HG03097 (cell line): ENCODE data around the gene TECR.

Experiments
- ATAC-seq: cut with Tn5 transposase; IDR thresholded peaks from one replicate; pipeline ENCODE4 v1.9.1; 2021; ENCODE audit not compliant: unreplicated experiment, low FRiP score

The TECR gene

DNA sequence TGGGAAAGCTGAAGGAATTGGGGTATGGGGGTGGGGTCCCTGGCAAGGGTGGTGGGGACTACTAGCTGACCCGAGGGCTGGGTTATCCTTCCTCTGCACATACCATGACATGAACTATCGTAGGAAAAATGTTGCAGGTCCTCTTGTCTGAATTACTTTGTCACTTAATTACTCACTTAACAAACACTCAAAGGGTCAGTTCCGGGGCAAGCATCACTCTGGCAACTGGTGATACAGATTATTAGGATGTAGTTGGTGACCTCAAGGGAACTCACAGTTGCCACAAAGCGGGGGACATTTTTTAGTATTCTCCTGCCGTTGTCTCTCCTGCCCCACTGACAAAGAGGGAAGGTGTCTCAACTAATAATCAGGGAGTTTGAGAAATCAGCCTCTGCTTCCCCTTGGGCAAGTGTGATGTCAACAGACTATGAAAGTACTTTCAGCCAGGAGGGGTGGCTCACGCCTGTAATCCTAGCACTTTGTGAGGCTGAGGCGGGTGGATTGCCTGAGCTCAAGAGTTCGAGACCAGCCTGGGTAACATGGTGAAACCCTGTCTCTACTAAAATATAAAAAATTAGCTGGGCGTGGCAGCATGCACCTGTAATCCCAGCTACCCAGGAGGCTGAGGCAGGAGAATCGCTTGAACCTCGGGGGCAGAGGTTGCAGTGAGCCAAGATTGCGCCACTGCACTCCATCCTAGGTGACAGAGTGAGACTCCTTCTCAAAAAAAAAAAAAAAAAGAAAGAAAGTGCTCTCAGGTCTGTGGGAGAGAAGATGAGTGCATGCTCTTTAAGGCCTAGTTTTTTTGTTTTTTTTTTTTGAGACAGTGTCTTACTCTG is 21.5 kb upstream of the TECR start:
- ATAC-seq, result no peak

DNA sequence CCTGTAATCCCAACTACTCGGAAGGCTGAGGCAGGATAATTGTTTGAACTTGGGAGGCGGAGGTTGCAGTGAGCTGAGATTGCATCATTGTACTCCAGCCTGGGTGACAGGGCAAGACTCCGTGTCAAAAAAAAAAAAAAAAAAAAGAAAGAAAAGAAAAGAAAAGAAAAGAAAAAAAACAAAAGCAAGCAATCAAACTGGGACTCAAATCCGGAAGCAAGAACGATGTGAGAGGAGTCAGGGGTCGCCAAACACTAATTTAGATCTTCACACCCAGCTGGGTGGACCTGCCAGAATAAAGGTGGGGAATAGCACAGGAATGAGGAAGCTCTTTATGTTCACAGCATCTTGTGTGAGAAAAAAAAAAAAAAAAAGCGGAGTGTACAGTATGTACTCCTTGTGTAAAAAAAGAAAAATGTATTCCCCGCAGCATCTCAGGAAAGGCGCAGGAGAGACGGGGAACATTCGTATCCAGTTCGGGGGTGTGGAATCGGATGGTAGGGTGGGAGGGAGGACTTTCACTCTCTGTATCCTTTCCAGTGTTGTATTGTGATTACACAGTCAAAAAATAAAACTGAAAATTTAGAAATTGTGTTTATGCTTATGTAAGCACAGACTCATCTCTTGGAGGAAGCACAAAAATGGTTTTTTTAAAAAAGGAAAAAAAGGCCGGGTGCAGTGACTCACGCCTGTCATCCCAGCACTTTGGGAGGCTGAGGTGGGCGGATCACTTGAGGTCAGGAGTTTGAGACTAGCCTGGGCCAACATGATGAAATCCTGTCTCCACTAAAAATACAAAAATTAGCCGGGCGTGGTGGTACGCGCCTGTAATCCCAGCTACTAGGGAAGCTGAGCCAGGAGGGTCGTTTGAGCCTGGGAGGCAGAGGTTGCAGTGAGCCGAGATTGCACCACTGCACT is 18.8 kb upstream of the TECR start:
- no peak for ATAC-seq

DNA sequence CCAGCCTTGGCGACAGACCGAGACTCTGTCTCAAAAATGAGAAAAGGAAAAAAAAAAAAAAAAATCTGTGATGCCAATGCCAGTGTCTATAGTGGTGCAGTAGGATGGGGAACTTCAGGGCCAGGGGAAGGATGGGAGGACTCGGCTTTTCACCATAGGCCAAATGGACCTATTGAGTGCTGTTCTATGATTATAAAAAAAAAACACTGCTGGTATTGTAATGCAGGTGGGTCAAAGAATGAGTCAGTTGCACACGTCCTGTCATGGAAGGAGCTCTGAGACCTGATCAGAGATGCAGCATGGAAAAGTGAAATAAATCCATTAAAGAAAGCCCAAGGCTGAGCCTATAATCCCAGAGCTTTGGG is 18.2 kb upstream of the TECR start:
- ATAC-seq, result no peak

DNA sequence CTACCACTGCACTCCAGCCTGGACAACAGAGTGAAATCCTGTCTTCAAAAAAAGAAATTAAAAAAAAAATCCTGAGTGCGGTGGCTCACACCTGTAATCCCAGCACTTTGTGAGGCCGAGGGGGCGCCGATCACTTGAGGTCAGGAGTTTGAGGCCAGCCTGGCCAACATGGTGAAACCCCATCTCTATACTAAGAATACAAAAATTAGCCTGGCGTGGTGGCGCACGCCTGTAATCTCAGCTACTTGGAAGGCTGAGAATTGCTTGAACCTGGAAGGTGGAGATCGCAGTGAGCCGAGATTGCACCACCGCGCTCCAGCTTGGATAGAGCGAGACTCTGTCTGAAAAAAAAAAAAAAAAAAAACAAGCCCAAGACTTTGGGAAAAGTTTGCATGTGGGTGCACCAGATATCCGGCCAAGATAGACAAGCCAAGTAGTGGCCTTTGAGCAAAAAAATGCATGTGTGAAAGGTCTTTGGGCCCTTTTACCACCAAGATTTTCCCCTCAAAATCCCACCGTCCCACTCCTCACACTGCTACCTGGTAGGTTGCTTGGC is 16.9 kb upstream of the TECR start:
- ATAC-seq, result no peak

DNA sequence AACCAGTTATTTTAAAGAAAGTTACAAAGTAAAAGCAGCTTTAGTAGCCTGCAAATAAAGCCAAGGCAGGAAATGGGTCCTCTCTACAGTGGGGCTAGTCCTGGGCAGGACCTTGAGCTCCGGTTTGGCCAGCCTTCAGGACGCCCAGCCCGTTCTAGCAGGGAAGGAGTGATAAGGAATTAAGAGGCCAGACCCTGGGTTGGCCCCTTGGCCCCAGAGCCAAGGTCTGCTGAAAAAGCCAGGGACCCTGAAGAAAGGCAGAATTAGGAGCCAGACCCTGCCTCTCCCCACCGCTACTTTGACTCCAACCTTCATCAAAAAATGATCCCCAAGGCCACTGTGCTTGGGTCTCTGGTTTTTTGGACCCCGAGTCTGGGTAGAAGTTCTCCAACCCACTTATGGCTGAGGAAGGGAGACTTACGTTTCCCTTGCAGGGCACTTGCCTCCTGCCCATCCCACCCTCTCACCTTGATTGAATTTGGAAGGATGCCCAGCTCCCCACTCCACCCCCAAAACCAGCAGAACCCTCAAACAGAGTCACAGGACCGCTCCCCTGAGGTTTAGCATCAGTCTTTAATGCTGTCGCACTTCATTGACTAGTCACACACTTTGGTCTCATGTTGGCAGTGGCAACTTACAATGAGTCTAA is 15.1 kb upstream of the TECR start:
- ATAC-seq, result no peak

DNA sequence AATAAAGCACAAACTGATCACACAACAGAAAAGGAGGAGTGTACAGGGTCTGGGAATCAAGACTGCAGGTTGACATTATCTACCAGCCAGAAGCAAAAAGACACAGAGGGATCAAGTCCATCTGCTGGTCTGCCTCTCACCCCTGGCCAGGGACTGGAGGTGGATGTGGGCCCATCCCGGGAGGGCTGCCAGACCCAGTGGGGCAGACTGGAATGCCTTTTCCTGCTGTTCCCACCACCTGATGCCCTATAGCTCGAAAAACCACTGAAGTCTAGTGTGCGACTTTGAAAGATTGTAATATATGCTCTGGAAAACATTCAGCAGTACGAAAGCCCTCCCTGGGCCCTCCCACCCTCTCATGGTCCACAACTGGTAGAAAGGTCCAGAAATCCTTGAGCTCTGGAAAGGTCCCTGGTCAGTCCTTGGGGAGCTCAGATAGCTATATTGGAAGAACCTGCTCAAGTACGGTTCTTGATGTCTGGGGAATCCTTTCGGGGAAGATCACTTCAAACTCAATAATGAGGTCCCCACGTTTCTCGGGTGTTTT is 13.8 kb upstream of the TECR start:
- no peak for ATAC-seq

DNA sequence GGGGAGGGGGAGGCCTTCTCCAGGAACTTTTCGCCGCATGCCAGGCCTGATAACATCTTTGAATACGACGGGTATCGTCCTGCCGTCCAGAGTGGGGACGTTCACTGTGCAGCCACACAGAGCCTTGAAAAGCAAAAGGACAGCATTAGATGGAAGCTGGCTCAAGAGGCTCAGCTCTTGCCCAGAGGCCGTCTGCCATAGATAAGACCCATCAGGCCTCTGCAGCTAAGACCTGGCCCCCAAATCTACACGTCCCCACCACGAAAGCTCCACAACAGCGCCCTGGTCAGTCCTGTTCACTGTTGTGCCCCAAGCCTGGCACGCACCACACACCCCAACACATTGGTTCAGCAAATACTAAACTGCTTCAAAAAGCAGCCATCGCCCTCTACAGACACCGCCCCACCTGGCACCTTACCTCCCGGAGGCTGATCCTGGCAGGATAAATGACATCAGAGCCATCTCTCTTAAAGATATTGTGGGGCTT is 13.3 kb upstream of the TECR start:
- ATAC-seq, result no peak

DNA sequence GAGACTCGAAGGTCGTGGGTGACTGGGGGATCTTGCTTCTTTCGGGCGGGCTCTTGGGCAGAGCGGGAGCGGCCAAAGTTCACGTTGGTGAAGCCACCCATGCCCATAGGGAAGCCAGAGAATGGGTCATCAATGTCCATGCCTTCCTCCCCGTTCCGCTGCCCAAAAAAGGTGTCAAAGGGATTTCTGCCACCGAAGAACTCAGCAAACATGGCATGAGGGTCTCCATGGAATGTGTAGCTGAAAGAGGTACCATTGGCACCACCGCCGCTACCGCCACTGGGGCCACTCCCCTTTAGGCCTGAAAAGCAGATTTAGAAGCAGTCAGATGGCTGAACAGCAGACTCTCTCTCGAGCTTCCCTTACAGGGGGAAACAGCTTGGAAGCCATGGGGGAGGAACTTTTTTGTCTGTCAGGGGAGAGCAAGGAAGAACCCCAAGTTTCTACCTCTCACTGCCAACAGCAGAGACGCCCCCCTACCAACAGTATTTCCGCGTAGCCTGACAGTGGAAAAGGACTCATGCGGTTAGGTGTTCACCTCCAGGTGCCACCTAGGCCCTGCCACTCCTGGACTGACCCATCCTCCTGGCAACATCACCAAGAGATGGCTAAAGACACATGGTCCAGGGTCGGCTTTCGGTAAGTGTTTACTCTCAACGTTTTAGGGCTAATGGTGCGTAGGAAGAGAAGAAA is 12.5 kb upstream of the TECR start:
- ATAC-seq, result no peak

DNA sequence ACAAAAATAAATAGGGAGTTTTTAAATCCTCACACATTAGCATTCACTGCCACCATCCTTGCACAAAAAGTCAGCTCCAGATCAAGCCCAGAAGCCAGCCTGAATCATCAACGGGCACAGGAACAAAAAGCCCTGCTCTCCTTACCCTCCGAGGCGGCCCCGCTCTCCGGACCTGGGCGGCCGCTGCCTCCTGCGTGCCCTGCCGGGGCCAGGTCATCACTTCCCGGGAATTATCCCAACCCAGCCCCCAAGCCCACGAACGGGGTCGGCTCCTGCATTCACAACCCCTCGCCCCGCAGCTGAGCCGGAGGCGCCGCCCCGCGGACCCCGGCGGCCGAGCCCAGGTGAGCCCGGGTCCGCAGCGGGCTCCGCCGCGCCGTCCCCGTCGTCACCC is 12.0 kb upstream of the TECR start:
- ATAC-seq, result peak; percentile 2

DNA sequence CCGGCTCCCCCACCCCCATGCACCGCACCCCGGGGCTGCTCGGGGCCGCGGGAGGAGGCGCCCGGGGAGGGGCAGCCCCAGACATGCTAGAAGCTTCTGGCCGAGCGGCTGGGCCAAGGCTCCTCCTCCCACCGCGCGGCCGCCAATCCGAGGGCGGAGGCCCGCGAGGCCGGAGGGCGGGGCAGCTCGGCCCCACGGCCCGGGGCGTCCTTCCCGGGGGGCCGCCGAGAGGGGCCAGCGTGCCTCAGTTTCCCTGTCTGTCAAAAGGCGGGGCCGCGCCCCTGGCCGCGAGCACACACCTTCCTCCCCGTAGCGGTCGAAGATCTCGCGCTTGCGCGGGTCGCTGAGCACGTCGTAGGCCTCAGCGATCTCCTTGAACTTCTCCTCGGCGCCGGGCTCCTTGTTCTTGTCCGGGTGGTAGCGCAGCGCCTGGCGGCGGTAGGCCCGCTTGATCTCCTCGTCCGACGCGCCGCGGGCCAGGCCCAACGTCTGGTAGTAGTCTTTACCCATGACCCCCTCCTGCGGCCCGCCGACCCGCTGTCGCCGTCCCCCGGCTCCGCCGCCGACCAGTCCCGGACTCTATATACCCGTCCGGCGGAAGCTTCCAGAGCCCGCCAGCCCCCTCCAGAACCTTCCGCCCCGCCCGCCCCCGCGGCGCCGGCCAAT is 11.4 kb upstream of the TECR start, which contains the start of gene DNAJB1:
Gene DNAJB1 (minus strand): TSS at position 558 of the 666 bp plus-strand sequence. CDS start 48 bp downstream, at position 510.
- peak; percentile 71 for ATAC-seq

DNA sequence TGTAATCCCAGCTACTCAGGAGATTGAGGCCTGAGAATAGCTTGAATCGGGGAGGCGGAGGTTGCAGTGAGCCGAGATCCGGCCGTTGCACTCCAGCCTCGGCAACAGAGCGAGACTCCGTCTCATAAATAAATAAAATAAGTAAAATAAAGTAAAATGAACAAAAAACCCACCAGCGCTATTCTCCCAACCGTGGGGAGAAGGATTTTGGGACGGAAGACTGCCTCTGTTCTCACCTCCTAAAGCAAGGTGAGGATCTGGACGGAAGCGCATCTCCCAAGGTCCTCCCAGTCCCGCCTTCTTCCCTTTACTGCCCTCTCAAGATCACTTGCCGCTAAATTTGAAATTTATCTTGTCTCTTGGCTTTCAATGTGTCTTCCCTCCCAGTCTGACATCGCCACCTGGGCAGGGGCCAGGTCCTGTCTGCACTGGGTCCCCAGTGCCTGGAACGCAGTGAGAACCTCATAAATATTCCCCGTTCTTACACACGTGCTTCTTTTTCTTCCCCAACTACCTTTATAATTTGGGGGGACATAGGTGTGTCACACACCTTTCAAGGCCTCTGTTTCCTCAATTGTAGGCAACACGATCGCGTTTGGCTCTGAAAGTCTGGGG is 10.0 kb upstream of the TECR start:
- ATAC-seq, result no peak

DNA sequence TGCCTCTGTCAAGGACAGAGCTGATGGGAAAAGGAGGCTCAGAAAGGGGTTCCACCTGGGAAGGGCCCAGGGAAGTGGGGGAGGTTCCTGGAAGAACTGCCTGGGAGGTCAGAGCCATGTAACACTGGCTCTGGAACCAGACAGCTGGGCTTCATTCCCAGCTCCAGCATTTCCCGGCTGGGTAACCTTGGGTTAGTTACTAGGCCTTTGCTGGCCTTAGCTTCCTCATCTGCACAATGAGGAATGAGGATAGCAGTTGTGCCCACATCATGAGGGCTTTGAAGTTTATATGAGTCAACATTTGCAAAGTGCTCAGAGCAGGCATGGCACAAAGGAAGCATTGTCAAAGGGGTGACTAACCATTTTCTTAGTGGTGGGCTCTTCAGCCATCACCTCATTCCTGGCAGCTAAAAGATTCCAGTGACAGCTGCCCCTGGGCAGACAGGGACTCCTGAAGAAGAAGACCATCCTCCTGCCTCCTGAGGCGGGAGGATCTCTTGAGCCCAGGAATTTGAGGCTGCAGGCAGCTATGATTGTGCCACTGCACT is 9.5 kb upstream of the TECR start:
- no peak for ATAC-seq

DNA sequence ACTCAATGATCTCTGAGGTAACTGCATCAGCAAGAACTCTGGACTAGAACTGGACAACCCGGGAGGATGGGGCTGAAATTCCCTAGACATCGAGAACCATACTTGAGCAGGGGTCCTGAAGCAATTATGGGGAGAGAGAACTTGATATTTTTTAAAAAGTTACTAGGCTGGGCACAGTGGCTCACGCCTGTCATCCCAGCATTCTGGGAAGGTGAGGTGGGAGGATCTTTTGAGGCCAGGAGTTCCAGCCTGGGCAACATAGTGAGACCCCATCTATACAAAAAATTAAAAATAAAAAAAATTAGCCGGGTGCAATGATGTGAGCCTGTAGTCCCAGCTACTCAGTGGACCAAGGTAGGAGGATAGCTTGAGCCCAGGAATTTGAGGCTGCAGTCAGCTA is 8.9 kb upstream of the TECR start:
- no peak for ATAC-seq

DNA sequence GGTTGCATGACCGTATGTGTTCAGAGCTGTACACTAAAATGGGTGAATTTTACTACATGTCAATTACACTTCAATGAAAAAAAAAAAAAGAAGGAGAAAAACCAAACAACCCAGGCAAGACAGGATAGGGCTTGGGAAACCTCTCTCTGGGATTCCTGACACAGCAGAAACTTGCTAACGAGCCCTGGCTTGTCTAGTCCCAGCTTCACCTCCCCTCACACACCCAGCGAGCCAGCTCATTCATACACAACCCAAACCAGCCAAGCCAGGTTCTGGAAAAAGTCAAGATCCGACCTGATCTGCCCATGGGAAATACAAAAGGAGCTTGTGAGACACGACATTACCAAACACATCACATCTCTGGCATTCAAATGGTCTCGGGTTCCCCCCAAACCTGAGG is 3.7 kb upstream of the TECR start:
- ATAC-seq, result no peak

DNA sequence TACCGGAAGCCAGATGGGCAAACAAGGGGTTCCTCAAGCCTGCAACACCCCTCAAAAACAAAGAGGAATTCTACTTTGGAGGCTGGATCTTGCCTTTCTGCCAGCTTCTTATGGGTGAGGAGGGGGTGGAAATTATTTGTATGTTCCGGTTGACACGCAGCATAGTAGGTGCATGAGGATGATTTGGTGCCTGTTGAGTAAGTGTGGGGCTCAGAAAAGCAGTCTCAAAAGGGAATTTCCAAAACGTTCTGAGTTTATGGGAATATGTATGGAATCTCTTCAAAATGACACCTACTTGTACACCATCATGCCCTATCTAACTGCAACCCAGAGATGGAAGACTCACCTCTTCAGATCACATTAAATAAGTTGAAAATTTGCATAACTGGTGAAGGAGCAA is 3.0 kb upstream of the TECR start:
- ATAC-seq, result no peak

DNA sequence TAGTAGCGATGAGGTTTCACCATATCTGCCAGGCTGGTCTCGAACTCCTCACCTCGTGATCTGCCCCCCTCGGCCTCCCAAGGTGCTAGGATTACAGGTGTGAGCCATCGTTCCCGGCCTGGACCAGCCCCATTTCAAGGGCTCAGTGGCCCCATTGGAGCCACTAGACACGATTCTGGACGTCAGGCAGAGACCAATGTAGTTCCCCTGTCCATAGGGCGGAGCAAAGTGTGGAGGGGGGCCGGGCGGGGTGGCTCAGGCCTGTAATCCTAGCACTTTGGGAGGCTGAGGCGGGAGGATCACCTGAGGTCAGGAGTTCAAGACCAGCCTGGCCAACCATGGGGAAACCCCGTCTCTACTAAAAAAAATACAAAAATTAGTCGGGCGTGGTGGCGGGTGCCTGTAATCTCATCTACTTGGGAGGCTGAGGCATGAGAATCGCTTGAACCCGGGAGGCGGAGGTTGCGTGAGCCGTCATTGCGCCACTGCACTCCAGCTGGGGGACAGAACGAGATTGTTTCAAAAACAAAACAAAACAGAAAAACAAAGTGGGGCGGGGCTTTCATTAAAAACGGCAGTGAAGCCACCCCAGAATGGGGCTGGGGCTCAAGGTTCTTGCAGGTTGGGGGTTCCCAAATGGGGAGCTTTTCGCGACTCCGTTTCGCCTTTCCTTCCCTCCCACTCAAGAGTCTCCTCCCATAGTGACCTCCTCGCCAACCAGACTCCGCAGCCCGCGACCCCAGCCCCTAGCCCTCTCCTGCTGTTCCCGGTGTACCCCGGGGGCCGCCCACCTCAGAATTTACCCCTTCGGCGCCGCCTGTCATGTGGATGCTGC is 758 bp upstream of the TECR start:
- no peak for ATAC-seq

DNA sequence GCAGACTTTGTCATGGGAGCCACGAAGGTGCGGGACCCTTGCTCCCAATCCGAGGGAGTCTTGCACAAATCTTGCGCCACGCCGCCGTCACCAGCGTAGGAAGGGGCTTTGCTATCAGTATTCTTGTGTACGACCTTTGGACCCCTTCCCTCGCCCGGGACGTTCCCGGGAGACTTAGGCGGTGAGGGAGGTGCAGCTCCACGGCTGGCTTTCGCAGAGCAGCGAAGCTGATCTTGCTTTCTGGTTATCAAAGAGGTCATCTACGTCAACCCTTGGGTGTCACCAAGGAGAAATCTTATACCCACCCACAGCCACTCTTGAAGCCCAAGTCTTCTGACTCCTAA is 583 bp downstream of the TECR start:
- ATAC-seq, result peak; percentile 0

DNA sequence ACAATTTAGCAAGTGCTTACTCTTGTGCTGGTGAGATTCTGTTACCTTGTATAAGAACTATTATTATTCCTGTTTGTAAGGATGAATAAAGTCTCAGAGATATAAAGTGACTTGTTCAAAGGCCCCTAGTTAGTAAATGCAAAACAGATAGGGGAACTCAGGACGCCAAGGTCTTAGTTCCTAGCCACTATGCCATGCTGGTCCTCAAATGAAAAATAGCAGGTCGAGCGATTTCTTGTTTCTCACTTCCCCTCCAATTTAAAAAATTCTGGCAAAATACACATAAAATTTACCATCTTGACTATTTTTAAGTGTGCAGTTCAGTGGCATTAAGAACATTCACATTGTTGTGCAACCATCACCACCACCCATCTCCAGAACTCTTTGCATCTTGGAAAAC is 1.1 kb downstream of the TECR start:
- ATAC-seq, result no peak
